Activated T-cell treated with anti-CD3 and anti-CD28 coated beads for 24 hours (primary cell): ENCODE measurements around the gene OLIG1.

Source experiments
- DNase-seq: peaks from one replicate; pipeline ENCODE4 v3.0.0-alpha.2; 2020; ENCODE audit warnings: low read depth

The OLIG1 gene

GRCh38 chr21:33101300-33101911 is 31.5 kb downstream of the OLIG1 start:
- no peak for DNase-seq

GRCh38 chr21:33105088-33105487 is 35.1 kb downstream of the OLIG1 start:
- DNase-seq: no peak

DNA sequence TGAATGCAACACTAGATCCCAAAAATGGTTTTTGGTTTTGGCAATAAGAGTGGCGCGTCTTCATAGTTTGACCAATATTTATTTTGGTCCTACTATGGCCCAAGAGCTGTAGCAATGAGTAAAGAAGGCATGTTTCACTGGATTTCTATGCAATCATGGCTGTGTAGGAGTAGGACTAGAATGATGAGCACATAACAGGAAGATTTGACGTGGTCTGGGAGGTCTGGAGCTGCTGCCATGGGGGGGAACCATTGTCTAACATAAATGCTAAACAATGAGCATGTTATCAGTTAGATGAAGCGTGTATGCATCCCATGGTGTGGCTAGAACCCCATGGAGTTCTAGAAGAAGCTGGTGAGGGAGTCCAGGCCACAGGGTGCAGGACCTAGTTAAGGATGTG is 38.3 kb downstream of the OLIG1 start:
- no peak for DNase-seq

DNA sequence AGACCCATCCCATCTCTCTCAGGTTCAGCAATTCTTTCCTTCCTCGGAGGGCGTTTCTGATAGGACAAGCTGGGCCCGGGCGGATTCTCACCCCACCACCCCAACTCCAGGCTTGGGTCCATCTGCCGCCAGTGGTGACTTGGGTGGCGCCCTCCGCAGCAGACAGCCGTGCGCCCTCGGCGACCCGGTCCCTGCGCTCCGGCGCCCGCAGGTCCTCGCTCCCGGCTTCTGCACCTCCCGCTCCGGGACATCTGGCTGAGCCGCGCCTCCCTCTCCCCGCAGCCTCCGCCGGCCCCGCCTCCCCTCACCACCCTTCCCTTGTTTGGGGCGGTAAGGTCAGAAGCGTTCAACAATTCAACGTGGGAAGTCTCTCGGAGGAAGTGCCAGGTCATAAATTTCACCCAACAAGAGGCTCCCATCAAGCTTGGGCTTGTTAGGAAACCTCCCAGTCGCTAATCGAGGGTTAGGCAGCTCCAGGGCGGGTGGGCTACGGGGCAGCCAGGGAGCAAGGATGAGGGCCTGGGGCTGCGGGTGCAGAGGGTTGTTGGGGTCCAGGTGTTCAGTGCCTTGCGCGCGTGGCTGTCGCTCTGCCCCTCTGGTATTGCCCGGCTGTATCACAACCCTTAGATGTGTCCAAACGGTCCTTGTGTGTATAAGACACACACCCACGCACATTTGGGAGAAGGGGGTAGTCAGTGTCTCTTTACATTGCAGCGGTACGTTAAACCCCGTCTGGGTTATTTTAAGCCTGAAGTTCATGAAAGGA is 39.8 kb downstream of the OLIG1 start:
- DNase-seq: no peak

GRCh38 chr21:33110340-33110715 is 40.4 kb downstream of the OLIG1 start:
- no peak for DNase-seq

DNA sequence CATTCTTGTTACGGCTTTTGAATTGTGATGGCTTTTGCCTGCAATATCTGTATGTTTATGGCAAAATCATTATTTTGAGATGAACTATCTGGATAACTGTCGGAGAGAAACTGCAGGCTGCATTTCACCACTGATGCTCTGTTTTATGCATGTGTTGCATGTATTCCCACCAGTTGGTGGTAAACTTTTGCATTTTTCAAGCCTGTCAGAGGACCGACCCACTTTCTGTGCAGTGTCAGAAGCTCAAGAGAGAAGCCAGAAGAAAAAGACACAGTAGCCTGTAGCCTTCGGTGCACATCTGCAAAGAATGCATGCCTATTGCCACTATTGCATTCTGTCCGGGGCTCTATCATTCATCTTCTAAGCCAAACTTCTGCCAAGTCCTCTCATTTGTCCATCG is 41.6 kb downstream of the OLIG1 start:
- DNase-seq: no peak

DNA sequence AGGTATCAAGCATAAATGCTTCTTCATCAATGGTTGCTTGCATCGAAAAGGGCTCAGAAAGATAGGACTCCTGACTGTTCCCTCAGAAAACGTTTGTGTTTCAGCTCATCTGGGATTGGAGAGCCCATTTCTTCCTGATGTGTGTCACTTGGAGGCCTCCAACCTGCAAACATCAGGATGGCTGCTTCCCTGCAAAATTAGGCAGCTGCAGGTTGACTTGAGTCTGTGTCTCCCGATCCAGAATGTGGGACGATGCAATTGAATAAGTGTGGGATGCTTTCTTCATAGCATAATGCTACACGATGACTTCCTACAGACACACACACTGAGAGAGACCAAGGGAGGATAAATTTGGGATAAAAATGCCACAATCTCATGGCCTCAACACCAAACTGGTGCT is 42.2 kb downstream of the OLIG1 start:
- DNase-seq: no peak

DNA sequence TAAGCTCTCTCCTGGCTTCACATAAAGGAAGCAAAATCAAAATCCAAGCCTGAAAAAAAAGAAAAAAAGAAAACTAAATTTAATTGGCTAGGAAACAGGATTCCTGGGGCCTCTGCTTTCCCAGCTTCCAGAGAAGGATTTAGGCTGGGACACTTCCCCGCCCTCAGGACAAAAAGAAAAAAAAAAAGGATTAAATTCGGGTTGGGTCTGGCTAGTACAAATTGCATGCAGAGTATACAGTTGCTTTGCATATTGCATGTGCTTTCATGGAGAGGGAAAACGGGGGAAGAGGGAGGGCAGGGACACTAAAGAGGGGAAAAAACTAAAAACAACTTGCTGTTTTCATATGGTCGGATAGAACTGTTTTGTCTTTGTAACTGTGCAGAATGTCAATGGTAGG is 42.7 kb downstream of the OLIG1 start:
- no peak for DNase-seq

- DNase-seq: no peak
These were observed 43.2 kb downstream of the OLIG1 start for GRCh38 chr21:33113131-33113530.

GRCh38 chr21:33114276-33114675 is 44.3 kb downstream of the OLIG1 start:
- no peak for DNase-seq

DNA sequence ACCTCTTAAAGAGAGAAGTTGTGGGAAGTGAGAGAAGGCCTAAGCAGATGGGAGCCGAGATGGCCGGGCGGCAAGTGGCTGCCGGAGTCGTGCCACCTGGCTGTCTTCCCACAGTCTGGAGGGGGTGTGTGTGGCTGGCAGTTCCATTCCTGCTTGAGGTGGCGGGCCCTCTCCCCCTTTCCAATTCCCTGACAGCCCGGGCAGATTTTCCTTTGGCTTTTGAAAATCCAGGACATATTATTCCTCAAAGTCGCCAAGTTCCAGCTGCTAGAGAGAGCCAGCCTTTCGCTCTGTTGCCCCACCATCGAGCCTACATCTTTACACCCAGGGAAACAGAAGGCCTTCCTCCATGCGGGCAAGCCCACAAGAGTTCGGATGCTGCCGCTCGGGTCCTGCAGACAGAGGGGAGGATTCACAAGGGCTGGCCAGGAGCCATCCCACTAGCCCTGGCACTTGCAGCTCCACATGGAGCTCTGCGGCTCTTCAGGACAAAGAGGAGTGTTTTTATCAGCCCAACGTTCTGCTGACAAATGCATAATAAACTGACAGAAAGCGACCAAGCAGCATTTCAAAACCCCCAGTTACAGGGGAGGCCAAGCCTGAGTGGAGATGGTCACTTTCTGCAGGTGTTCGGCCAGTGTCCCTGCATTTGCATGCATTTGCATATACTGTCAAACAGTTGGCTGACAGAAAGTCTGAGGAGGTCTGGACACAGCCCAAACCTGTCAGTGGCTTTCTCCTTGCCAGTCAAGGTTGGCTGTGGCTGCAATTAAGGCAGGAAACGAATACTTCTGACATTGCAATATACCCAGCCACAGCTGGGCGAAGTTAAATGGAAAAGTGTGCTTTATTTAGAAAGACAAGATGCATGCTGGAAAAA is 45.9 kb downstream of the OLIG1 start:
- no peak for DNase-seq

DNA sequence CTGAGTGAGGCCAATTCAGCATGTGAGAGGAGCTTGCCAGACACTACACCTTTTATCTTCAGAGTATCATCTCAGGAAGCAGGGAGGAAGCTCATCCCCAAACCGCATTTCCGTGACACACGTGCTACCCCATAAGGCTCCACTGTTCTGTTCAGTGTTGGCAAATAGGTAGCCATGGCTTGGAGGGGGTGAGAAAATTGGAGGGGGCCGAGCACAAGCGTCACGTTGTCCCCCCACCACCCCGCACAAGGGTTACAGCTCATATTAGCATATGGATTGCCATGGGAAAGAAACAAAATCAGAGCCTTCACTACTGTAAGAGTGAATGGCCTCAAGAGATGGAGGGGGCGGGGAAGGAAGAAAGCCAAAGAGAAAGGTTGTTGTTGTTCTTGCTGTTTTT is 46.7 kb downstream of the OLIG1 start:
- no peak for DNase-seq

GRCh38 chr21:33117101-33117888 is 47.4 kb downstream of the OLIG1 start:
- DNase-seq: no peak
